ENCODE data around the gene DAPK1.

The DAPK1 gene

DNA sequence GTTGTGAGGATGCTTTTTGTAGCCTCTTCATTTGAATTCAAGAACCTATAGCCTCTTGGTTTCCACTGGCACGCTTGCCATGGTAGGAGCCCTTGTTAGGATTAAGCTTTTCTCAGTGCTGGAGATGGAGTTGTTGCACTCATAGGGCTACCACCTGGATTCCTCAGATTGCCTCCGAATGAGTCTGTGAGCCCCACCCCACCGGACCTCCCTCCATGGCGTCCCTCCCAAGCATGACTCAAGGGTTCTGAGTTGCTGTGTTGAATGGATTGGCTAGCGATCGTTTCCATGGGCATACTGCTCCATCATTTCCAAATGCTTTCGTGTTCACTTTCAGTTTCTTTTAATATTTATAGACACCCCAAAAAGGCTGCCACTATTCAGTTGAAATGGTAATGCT, 69.9 kb downstream of the DAPK1 start:
- DNase-seq: no peak
- H3K9ac ChIP-seq (ENCODE audit: low read depth, low read length): no peak overlapping the region
- H3K4me2 ChIP-seq (ENCODE audit: insufficient read depth, low read length): no peak overlapping the region
- H3K4me3 ChIP-seq (ENCODE audit: low read depth in 1 of 2, low read length in 2 of 2): no peak overlapping the region
- H3K27ac ChIP-seq (ENCODE audit: low read length): no peak overlapping the region
- no peaks in the 10 kb centered on the region for H3K27me3 ChIP-seq (ENCODE audit: insufficient read depth, low read length, poor library complexity)
- H3K36me3 ChIP-seq (ENCODE audit: insufficient read depth, low read length): no peaks in the 10 kb centered on the region
- no peak for TF ChIP-seq EZH2 (IDR thresholded peaks at IDR 0.05; ENCODE audit: borderline replicate concordance, low read depth, low read length, severe bottlenecking)
- TF ChIP-seq, protein P1, sequence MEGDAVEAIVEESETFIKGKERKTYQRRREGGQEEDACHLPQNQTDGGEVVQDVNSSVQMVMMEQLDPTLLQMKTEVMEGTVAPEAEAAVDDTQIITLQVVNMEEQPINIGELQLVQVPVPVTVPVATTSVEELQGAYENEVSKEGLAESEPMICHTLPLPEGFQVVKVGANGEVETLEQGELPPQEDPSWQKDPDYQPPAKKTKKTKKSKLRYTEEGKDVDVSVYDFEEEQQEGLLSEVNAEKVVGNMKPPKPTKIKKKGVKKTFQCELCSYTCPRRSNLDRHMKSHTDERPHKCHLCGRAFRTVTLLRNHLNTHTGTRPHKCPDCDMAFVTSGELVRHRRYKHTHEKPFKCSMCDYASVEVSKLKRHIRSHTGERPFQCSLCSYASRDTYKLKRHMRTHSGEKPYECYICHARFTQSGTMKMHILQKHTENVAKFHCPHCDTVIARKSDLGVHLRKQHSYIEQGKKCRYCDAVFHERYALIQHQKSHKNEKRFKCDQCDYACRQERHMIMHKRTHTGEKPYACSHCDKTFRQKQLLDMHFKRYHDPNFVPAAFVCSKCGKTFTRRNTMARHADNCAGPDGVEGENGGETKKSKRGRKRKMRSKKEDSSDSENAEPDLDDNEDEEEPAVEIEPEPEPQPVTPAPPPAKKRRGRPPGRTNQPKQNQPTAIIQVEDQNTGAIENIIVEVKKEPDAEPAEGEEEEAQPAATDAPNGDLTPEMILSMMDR (IDR thresholded peaks at IDR 0.05; ENCODE audit: borderline replicate concordance, extremely low read depth, low read length, poor library complexity, severe bottlenecking): no peak
- ATAC-seq (ENCODE audit: insufficient read depth, low read depth): no peak
- no peaks in the 10 kb centered on the region for H3K9me3 ChIP-seq (ENCODE audit: insufficient read depth, low read length, severe bottlenecking)
- H3K4me1 ChIP-seq (ENCODE audit: insufficient read depth, low read length): no peaks in the 10 kb centered on the region
- H4K20me1 ChIP-seq (ENCODE audit: insufficient read depth, low read length): no peaks in the 10 kb centered on the region
- no peak overlapping the region for H2AFZ ChIP-seq (ENCODE audit: low read depth, low read length)
- H3K79me2 ChIP-seq (ENCODE audit: insufficient read depth, low read length): no peaks in the 10 kb centered on the region

DNA sequence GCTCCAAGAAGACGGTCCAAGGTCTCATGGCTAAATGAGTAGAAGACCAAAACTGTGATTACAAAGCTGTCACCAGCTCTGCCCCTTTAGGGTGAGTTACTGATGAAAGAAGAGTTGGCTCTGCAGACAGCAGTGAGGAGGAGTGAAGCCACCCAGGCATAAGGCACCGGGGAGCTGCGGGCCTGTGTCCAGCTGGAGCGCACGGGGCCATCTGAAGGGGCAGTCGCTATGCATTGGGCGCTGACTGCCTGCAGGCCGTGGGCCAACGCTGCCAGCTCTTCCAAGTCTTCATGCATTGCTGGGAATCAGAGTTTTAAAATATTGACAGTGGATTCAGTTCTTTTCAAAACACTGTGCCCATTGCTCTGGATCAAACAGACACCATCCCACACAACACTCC, 70.3 kb downstream of the DAPK1 start:
- ATAC-seq (ENCODE audit: insufficient read depth, low read depth) (no peak), DNase-seq (no peak)
- Histone ChIP-seq H3K27ac (ENCODE audit: low read length) (no peak overlapping the region), H4K20me1 (ENCODE audit: insufficient read depth, low read length) (no peaks in the 10 kb centered on the region), H2AFZ (ENCODE audit: low read depth, low read length) (no peak overlapping the region), H3K9me3 (ENCODE audit: insufficient read depth, low read length, severe bottlenecking) (no peaks in the 10 kb centered on the region), H3K36me3 (ENCODE audit: insufficient read depth, low read length) (no peaks in the 10 kb centered on the region), H3K9ac (ENCODE audit: low read depth, low read length) (no peak overlapping the region), H3K4me1 (ENCODE audit: insufficient read depth, low read length) (no peaks in the 10 kb centered on the region), H3K27me3 (ENCODE audit: insufficient read depth, low read length, poor library complexity) (no peaks in the 10 kb centered on the region), H3K4me2 (ENCODE audit: insufficient read depth, low read length) (no peak overlapping the region), H3K79me2 (ENCODE audit: insufficient read depth, low read length) (no peaks in the 10 kb centered on the region), H3K4me3 (ENCODE audit: low read depth in 1 of 2, low read length in 2 of 2) (no peak overlapping the region)
- no peak for TF ChIP-seq EZH2 (IDR thresholded peaks at IDR 0.05; ENCODE audit: borderline replicate concordance, low read depth, low read length, severe bottlenecking)
- TF ChIP-seq, protein P1 (IDR thresholded peaks at IDR 0.05; ENCODE audit: borderline replicate concordance, extremely low read depth, low read length, poor library complexity, severe bottlenecking): no peak

DNA sequence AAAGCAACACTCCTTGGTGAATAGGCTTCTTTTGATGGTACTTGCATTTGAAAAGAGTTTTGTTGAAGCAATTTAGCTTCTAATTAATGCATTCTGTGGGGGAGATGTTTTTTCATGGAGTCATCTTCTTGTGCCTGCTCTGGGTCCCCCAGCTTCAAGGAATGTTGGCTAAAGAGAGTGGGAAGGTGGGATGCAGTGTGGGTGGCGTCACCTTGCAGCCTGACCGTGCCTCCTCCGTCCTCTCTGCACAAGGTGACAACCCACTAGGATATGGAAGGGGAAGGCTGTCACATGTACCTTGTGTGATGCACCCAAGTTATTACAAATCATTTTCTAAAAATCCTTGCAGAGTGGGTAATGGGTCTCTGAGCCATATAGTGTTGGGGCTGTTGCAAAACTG, 70.7 kb downstream of the DAPK1 start:
- Histone ChIP-seq H3K9me3 (ENCODE audit: insufficient read depth, low read length, severe bottlenecking) (no peaks in the 10 kb centered on the region), H3K9ac (ENCODE audit: low read depth, low read length) (no peak overlapping the region), H3K36me3 (ENCODE audit: insufficient read depth, low read length) (no peaks in the 10 kb centered on the region), H3K4me3 (ENCODE audit: low read depth in 1 of 2, low read length in 2 of 2) (no peak overlapping the region), H3K27ac (ENCODE audit: low read length) (no peak overlapping the region), H2AFZ (ENCODE audit: low read depth, low read length) (no peak overlapping the region), H3K79me2 (ENCODE audit: insufficient read depth, low read length) (no peaks in the 10 kb centered on the region), H3K27me3 (ENCODE audit: insufficient read depth, low read length, poor library complexity) (no peaks in the 10 kb centered on the region), H3K4me1 (ENCODE audit: insufficient read depth, low read length) (no peaks in the 10 kb centered on the region), H3K4me2 (ENCODE audit: insufficient read depth, low read length) (no peak overlapping the region), H4K20me1 (ENCODE audit: insufficient read depth, low read length) (no peaks in the 10 kb centered on the region)
- DNase-seq (no peak), ATAC-seq (ENCODE audit: insufficient read depth, low read depth) (no peak)
- TF ChIP-seq, protein P1 (IDR thresholded peaks at IDR 0.05; ENCODE audit: borderline replicate concordance, extremely low read depth, low read length, poor library complexity, severe bottlenecking): no peak
- TF ChIP-seq EZH2 (IDR thresholded peaks at IDR 0.05; ENCODE audit: borderline replicate concordance, low read depth, low read length, severe bottlenecking): no peak

DNA sequence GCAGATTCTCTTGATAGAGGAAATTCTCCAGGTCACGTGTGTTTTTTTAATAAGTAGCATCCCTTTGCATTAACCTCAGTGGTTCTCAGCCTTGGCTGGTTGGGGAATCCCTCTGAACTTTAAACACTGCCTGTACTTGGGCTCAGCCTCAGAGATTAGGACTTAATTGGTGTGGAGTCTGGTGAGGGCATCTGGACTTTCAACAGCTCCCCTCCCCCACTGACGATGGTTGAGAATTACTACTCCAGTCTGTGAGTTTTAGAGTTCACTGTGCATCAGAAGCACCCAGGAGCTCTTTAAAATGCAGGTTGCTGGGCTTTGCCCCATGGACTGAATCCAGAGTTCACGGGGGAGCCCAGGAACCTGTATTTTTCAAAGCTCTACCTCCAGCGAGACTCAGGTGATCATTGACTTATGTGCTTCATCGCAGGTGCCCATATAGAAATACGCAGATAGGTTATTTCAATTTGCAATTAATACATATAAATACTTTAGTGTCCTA, 71.4 kb downstream of the DAPK1 start:
- Histone ChIP-seq H4K20me1 (ENCODE audit: insufficient read depth, low read length) (no peaks in the 10 kb centered on the region), H3K27ac (ENCODE audit: low read length) (no peak overlapping the region), H3K36me3 (ENCODE audit: insufficient read depth, low read length) (no peaks in the 10 kb centered on the region), H2AFZ (ENCODE audit: low read depth, low read length) (no peak overlapping the region), H3K4me2 (ENCODE audit: insufficient read depth, low read length) (no peak overlapping the region), H3K4me3 (ENCODE audit: low read depth in 1 of 2, low read length in 2 of 2) (no peak overlapping the region), H3K27me3 (ENCODE audit: insufficient read depth, low read length, poor library complexity) (no peaks in the 10 kb centered on the region), H3K9ac (ENCODE audit: low read depth, low read length) (no peak overlapping the region), H3K9me3 (ENCODE audit: insufficient read depth, low read length, severe bottlenecking) (no peaks in the 10 kb centered on the region), H3K79me2 (ENCODE audit: insufficient read depth, low read length) (no peaks in the 10 kb centered on the region), H3K4me1 (ENCODE audit: insufficient read depth, low read length) (no peaks in the 10 kb centered on the region)
- TF ChIP-seq, protein P1 (IDR thresholded peaks at IDR 0.05; ENCODE audit: borderline replicate concordance, extremely low read depth, low read length, poor library complexity, severe bottlenecking): no peak
- TF ChIP-seq EZH2 (IDR thresholded peaks at IDR 0.05; ENCODE audit: borderline replicate concordance, low read depth, low read length, severe bottlenecking): no peak
- no peak for DNase-seq
- ATAC-seq (ENCODE audit: insufficient read depth, low read depth): no peak

All from DND-41 (cell line).